Stimulated activated effector memory CD8-positive, alpha-beta T cell treated with anti-CD3 and anti-CD28 coated beads, Interleukin-12 subunit alpha, Interleukin-12 subunit beta, amount 100 ng/mL, for 72 hours (primary cell): ENCODE measurements around the gene PTER.

ENCODE experiments used
- ATAC-seq: fragments of 150-1000 bp; cut with Tn5 transposase; 2 replicates; pipeline ENCODE4 v1.10.0; 2021
- DNase-seq, 2 donors: peaks; one replicate each; pipeline ENCODE4 v3.0.0; 2021 to 2022; ENCODE audit warnings: low spot score in 2 of 2
- H3K27ac Mint-ChIP-seq: one replicate; pipeline ENCODE4 v1.8.0; 2022; ENCODE audit warnings: mild to moderate bottlenecking, mixed read lengths
- H3K36me3 Mint-ChIP-seq: one replicate; pipeline ENCODE4 v1.8.0; 2022; ENCODE audit warnings: mild to moderate bottlenecking, mixed read lengths
- H3K4me1 Mint-ChIP-seq: one replicate; pipeline ENCODE4 v1.8.0; 2022; ENCODE audit warnings: mixed read lengths
- H3K4me3 Mint-ChIP-seq: one replicate; pipeline ENCODE4 v1.8.0; 2022; ENCODE audit warnings: mild to moderate bottlenecking, mixed read lengths
- H3K9me3 Mint-ChIP-seq: one replicate; pipeline ENCODE4 v1.8.0; 2022; ENCODE audit warnings: mixed read lengths

PTER gene, protein sequence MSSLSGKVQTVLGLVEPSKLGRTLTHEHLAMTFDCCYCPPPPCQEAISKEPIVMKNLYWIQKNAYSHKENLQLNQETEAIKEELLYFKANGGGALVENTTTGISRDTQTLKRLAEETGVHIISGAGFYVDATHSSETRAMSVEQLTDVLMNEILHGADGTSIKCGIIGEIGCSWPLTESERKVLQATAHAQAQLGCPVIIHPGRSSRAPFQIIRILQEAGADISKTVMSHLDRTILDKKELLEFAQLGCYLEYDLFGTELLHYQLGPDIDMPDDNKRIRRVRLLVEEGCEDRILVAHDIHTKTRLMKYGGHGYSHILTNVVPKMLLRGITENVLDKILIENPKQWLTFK

DNA sequence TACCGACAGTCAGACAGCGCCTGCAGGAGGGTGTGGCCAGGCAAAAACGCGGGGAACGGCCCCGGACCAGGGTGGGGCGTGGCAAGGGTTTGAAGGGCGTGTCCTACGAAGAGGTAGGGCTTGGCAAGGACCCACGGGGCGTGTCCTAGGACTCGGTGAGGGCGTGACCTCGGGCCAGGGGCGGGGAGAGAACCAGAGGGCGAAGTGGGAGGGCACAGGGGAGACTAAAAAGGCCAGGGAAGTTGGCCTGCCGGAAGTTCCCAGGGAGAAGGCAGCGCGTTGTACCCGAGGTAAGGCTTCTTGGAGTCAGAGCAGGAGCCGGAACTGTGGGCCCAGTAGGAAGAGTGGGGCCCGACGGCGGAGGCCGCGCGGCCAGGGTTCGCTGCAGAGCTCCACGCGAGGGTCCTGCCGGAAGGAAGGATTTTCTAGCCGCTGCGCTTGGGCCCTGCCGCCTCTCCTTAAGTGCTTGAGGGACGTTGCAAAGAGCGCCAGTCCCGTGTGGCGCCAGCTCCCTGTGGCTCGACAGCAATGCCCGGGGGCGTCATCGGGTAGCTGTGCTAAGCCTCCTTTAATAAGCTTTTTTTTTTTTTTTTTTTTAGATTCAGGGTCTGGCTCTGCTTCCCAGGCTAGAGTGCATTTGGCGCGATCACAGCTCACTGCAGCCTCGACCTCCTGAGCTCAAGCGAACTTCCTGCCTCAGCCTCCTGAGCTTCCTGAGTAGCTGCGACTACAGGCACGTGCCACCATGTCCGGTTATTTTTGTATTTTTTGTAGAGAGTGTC, at the start of gene PTER:
Gene PTER, plus strand, starts transcription at position 253 of the 782 bp plus-strand sequence. CDS start 47,375 bp downstream, outside the sequence.
- ATAC-seq (peak; percentile 99), DNase-seq (peak; percentile 97 to 100)
- H3K4me1 Mint-ChIP-seq, result peaks cover 43% of the 10 kb centered on the region
- peak within 1 kb of the TSS; percentile 86 for H3K4me3 Mint-ChIP-seq
- H3K36me3 Mint-ChIP-seq, result peaks cover 39% of the 10 kb centered on the region
- H3K9me3 Mint-ChIP-seq, result no peaks in the 10 kb centered on the region
- peak within 1 kb of the TSS; percentile 91 for H3K27ac Mint-ChIP-seq

DNA sequence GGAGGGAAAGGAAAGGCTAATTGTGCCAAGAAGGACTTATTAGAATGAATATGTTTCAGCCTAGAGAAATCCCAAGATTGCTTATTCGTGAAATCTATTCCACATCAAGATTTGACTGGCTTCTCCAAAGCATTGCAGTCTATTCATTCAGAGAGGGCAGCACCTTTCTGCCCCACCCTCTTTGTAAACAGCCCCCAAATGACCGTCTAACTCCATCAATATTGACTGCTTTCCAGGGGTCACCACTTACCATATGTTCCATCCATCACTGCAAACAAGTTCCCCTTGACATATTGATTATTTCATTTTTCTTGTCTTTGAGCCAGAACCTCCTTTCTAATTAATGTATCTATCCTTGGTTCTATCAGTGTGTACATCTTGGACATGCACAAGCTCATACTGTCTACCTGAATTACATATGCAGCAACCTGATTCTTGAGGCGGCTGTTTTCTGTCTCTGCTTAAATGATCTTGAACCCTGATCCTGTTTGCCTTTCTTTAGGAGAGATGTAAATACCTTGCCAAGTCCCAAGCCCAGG, 44.2 kb upstream of the PTER start:
- Mint-ChIP-seq H3K27ac (no peak overlapping the region), H3K4me3 (no peak overlapping the region), H3K36me3 (no peaks in the 10 kb centered on the region), H3K4me1 (no peaks in the 10 kb centered on the region), H3K9me3 (no peaks in the 10 kb centered on the region)
- no peak for DNase-seq
- no peak for ATAC-seq

DNA sequence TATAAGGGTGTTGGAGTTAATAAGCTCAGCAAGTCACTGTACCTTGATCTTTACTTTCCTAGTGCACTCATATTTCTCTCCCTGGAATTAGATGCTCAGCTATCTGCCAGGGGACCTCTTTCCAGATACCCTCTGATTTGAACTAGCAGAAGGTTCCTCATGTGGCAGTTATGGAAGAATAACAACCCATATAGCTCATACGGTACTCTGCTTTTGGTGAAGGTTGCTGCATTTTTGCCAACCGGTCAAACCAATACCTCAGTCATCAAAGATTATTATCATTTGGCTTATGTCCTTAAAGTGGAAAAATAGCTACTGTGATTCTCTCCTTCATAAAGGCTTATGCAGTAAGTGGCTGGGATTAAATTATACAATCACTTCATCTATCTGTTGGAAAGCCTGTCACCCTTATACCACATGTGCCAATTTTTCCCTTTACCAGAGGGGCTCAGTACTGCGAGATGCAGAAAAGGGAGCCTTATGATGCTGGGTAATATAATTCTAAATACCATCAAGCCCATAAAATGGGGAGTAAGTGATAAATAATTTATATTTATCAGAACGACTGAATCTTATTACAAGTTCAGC, 43.4 kb upstream of the PTER start:
- Mint-ChIP-seq H3K27ac (no peak overlapping the region), H3K4me1 (no peaks in the 10 kb centered on the region), H3K4me3 (no peak overlapping the region), H3K36me3 (no peaks in the 10 kb centered on the region), H3K9me3 (no peaks in the 10 kb centered on the region)
- ATAC-seq (no peak), DNase-seq (no peak)

- H3K27ac Mint-ChIP-seq, result no peak overlapping the region
- no peaks in the 10 kb centered on the region for H3K4me1 Mint-ChIP-seq
- DNase-seq (no peak), ATAC-seq (no peak)
- H3K4me3 Mint-ChIP-seq, result no peak overlapping the region
- no peaks in the 10 kb centered on the region for H3K9me3 Mint-ChIP-seq
- H3K36me3 Mint-ChIP-seq, result no peaks in the 10 kb centered on the region
Measured at GRCh38 chr10:16401416-16401815, 35.4 kb upstream of the PTER start.

- no peaks in the 10 kb centered on the region for H3K9me3 Mint-ChIP-seq
- DNase-seq, result no peak
- no peak overlapping the region for H3K27ac Mint-ChIP-seq
- ATAC-seq, result no peak
- H3K4me1 Mint-ChIP-seq, result peaks cover 6% of the 10 kb centered on the region
- H3K4me3 Mint-ChIP-seq, result no peak overlapping the region
- H3K36me3 Mint-ChIP-seq, result no peaks in the 10 kb centered on the region
Measured at GRCh38 chr10:16408379-16408778, 28.4 kb upstream of the PTER start.

- DNase-seq, result no peak
- H3K36me3 Mint-ChIP-seq, result no peaks in the 10 kb centered on the region
- no peak for ATAC-seq
- no peaks in the 10 kb centered on the region for H3K9me3 Mint-ChIP-seq
- no peak overlapping the region for H3K27ac Mint-ChIP-seq
- no peak overlapping the region for H3K4me3 Mint-ChIP-seq
- H3K4me1 Mint-ChIP-seq, result no peaks in the 10 kb centered on the region
Measured at GRCh38 chr10:16417341-16417740, 19.5 kb upstream of the PTER start.

DNA sequence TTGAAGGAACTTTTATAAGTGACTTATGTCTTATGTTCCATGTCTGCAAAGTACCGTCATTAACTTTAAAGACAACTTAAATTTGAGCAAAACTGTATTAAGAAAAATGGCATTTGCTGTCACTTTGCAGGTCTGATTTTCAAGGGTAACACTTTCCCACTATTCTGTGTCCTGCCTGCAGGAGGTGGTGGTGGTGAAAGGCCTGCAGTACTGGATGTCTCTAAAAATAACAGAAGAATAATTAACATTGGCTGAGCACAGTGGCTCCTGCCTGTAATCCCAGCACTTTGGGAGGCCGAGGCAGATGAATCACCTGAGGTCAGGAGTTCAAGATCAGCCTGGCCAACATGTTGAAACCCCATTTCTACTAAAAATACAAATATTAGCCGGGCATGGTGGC, 13.2 kb upstream of the PTER start:
- H3K27ac Mint-ChIP-seq, result no peak overlapping the region
- DNase-seq, result no peak
- H3K36me3 Mint-ChIP-seq, result no peaks in the 10 kb centered on the region
- no peaks in the 10 kb centered on the region for H3K9me3 Mint-ChIP-seq
- no peak for ATAC-seq
- H3K4me3 Mint-ChIP-seq, result no peak overlapping the region
- no peaks in the 10 kb centered on the region for H3K4me1 Mint-ChIP-seq

DNA sequence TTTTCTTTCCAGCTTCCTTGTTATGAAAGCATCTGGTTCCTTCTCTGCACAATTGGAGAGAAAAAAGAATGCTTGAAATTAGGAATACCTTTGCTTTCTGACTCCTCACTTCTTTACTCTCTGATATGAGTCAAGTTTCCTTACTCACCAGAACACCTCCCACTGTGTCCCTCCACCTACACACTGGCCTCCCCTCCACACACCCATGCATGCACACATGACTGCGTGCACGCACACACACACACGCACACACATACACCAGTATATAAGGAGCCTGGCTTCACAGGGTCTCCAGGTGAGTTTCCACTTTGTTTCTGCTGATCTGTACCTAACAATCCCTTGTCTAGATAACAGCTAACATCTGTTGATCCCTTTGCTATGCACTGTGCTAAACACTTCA, 11.4 kb upstream of the PTER start:
- Mint-ChIP-seq H3K36me3 (no peaks in the 10 kb centered on the region), H3K4me3 (no peak overlapping the region), H3K27ac (no peak overlapping the region), H3K9me3 (no peaks in the 10 kb centered on the region), H3K4me1 (no peaks in the 10 kb centered on the region)
- no peak for DNase-seq
- ATAC-seq, result peak; percentile 62

DNA sequence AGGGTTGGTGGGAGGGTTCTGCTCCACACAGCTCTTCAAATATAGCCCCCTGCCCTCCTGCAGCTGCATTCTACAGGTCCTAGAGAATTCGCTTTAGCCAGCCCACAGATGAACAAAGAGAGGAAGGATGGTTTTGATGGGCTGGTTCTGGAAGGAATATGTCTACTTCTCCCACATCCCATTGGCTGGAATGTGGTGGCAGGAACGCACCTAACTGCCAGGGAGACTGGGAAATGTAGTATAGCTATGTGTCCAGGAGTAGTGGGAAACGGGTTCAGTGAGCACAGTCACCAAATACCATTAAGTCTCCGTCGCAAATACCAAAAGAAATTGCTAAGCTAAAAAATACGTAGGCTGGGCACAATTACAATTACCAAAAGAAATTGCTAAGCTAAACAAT, 7.3 kb upstream of the PTER start:
- Mint-ChIP-seq H3K4me3 (no peak overlapping the region), H3K27ac (no peak overlapping the region), H3K4me1 (no peaks in the 10 kb centered on the region), H3K9me3 (no peaks in the 10 kb centered on the region), H3K36me3 (no peaks in the 10 kb centered on the region)
- DNase-seq (no peak), ATAC-seq (no peak)

GRCh38 chr10:16436367-16436757, 448 bp upstream of the PTER start:
- no peaks in the 10 kb centered on the region for H3K9me3 Mint-ChIP-seq
- peak overlapping the region; percentile 86 for H3K4me3 Mint-ChIP-seq
- H3K36me3 Mint-ChIP-seq, result peaks cover 34% of the 10 kb centered on the region
- H3K27ac Mint-ChIP-seq, result peak overlapping the region; percentile 91
- H3K4me1 Mint-ChIP-seq, result peaks cover 37% of the 10 kb centered on the region
- DNase-seq (no peak), ATAC-seq (peak; percentile 1)

GRCh38 chr10:16437540-16437894, 707 bp downstream of the PTER start:
- ATAC-seq (no peak), DNase-seq (no peak)
- Mint-ChIP-seq H3K9me3 (no peaks in the 10 kb centered on the region), H3K36me3 (peaks cover 42% of the 10 kb centered on the region), H3K4me1 (peaks cover 43% of the 10 kb centered on the region), H3K4me3 (peak overlapping the region; percentile 86), H3K27ac (peak overlapping the region; percentile 91)

DNA sequence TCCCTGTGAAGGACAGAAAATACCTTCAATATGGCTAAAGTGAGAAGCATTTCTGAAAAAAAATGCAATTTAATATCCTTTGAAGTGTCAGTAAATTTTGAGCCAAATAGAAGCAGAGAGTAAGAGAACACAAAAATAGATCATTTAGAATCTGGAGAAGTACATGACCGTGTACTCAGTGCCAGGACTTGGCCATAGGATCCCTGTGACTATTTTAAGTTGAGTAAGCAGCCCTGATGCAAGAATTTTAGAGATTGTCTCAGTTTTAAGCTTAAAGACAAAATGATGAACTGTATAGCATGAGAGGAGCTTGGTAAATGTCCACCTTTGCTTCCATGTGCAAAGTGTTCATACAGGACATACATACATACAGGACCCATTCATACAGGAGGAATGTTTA, 2.5 kb downstream of the PTER start:
- H3K4me3 Mint-ChIP-seq, result peak overlapping the region; percentile 86
- no peaks in the 10 kb centered on the region for H3K9me3 Mint-ChIP-seq
- DNase-seq, result no peak
- no peak overlapping the region for H3K27ac Mint-ChIP-seq
- no peak for ATAC-seq
- peaks cover 56% of the 10 kb centered on the region for H3K36me3 Mint-ChIP-seq
- peaks cover 49% of the 10 kb centered on the region for H3K4me1 Mint-ChIP-seq

GRCh38 chr10:16440396-16441133, 3.8 kb downstream of the PTER start:
- ATAC-seq (no peak), DNase-seq (peak in 1 of 2 donors; percentile 55)
- H3K9me3 Mint-ChIP-seq, result no peaks in the 10 kb centered on the region
- H3K4me1 Mint-ChIP-seq, result peaks cover 49% of the 10 kb centered on the region
- H3K36me3 Mint-ChIP-seq, result peaks cover 65% of the 10 kb centered on the region
- peak overlapping the region; percentile 1 for H3K27ac Mint-ChIP-seq
- peak overlapping the region; percentile 35 for H3K4me3 Mint-ChIP-seq

- DNase-seq, result no peak
- H3K4me1 Mint-ChIP-seq, result peaks cover 46% of the 10 kb centered on the region
- H3K9me3 Mint-ChIP-seq, result no peaks in the 10 kb centered on the region
- H3K27ac Mint-ChIP-seq, result peak overlapping the region; percentile 64
- H3K36me3 Mint-ChIP-seq, result peaks cover 68% of the 10 kb centered on the region
- peak overlapping the region; percentile 35 for H3K4me3 Mint-ChIP-seq
- no peak for ATAC-seq
Measured at GRCh38 chr10:16441173-16441840, 4.5 kb downstream of the PTER start.
